ENCODE results near the gene MAN2A2. TPM values are rescaled to one million over a fixed set of nuclear protein-coding genes. Genes with fewer than 3 reads are reported as not detected.
A peak's percentile ranks its signal among the peaks of the same experiment; 100 is the strongest.

MAN2A2 gene
- total RNA-seq, 1 donor from 2014 or later: 78.0 TPM

- no peaks in the 10 kb centered on the region for H3K9me3 Mint-ChIP-seq
- no peaks in the 10 kb centered on the region for H3K4me1 Mint-ChIP-seq
- DNase-seq (ENCODE audit: low read depth, low spot score): no peak
- H3K27me3 Mint-ChIP-seq (ENCODE audit: low read depth): no peaks in the 10 kb centered on the region
- no peak for TF ChIP-seq CTCF (conservative IDR thresholded peaks at IDR 0.05)
- H3K36me3 Mint-ChIP-seq (ENCODE audit: low read depth): peaks cover 6% of the 10 kb centered on the region
- H3K4me3 Mint-ChIP-seq: no peak overlapping the region
- no peak overlapping the region for H3K27ac Mint-ChIP-seq (ENCODE audit: unreplicated experiment)
These were observed 47.0 kb downstream of the MAN2A2 start for GRCh38 chr15:90949979-90950675.

- no peaks in the 10 kb centered on the region for H3K27me3 Mint-ChIP-seq (ENCODE audit: low read depth)
- H3K27ac Mint-ChIP-seq (ENCODE audit: unreplicated experiment): no peak overlapping the region
- H3K4me3 Mint-ChIP-seq: no peak overlapping the region
- TF ChIP-seq CTCF (conservative IDR thresholded peaks at IDR 0.05): no peak
- no peak for DNase-seq (ENCODE audit: low read depth, low spot score)
- H3K4me1 Mint-ChIP-seq: peaks cover 1% of the 10 kb centered on the region
- peaks cover 6% of the 10 kb centered on the region for H3K36me3 Mint-ChIP-seq (ENCODE audit: low read depth)
- no peaks in the 10 kb centered on the region for H3K9me3 Mint-ChIP-seq
These were observed 47.6 kb downstream of the MAN2A2 start for GRCh38 chr15:90950676-90951075.

- peak overlapping the region; percentile 75 for H3K27ac Mint-ChIP-seq (ENCODE audit: unreplicated experiment)
- TF ChIP-seq CTCF (conservative IDR thresholded peaks at IDR 0.05): no peak
- peak overlapping the region; percentile 74 for H3K4me3 Mint-ChIP-seq
- peaks cover 3% of the 10 kb centered on the region for H3K27me3 Mint-ChIP-seq (ENCODE audit: low read depth)
- H3K9me3 Mint-ChIP-seq: no peaks in the 10 kb centered on the region
- peaks cover 17% of the 10 kb centered on the region for H3K4me1 Mint-ChIP-seq
- peaks cover 6% of the 10 kb centered on the region for H3K36me3 Mint-ChIP-seq (ENCODE audit: low read depth)
- DNase-seq (ENCODE audit: low read depth, low spot score): no peak
These were observed 50.0 kb downstream of the MAN2A2 start for GRCh38 chr15:90952901-90953677.

- Mint-ChIP-seq H3K4me3 (peak overlapping the region; percentile 88), H3K4me1 (peaks cover 18% of the 10 kb centered on the region), H3K27ac (ENCODE audit: unreplicated experiment) (no peak overlapping the region), H3K9me3 (no peaks in the 10 kb centered on the region), H3K36me3 (ENCODE audit: low read depth) (peaks cover 6% of the 10 kb centered on the region), H3K27me3 (ENCODE audit: low read depth) (peaks cover 3% of the 10 kb centered on the region)
- no peak for TF ChIP-seq CTCF (conservative IDR thresholded peaks at IDR 0.05)
- no peak for DNase-seq (ENCODE audit: low read depth, low spot score)
These were observed 51.0 kb downstream of the MAN2A2 start for GRCh38 chr15:90953947-90954711.

Measured in neural crest cell (in vitro differentiated cells).